NCI-H526 treated with DMSO at 0.1 percent for 48 hours (cell line): ENCODE measurements around the gene ENO2.
A peak's percentile ranks its signal among the peaks of the same experiment; 100 is the strongest.
"Not testable (repeated sequence)": the region's sequence is repeated elsewhere in the genome, so short reads cannot be mapped to it uniquely, and the experiment has no call there.

ENCODE experiments used
- DNase-seq: peaks from one replicate; lab custom pipeline; 2025; lab: John Stamatoyannopoulos, UW

The ENO2 gene

DNA sequence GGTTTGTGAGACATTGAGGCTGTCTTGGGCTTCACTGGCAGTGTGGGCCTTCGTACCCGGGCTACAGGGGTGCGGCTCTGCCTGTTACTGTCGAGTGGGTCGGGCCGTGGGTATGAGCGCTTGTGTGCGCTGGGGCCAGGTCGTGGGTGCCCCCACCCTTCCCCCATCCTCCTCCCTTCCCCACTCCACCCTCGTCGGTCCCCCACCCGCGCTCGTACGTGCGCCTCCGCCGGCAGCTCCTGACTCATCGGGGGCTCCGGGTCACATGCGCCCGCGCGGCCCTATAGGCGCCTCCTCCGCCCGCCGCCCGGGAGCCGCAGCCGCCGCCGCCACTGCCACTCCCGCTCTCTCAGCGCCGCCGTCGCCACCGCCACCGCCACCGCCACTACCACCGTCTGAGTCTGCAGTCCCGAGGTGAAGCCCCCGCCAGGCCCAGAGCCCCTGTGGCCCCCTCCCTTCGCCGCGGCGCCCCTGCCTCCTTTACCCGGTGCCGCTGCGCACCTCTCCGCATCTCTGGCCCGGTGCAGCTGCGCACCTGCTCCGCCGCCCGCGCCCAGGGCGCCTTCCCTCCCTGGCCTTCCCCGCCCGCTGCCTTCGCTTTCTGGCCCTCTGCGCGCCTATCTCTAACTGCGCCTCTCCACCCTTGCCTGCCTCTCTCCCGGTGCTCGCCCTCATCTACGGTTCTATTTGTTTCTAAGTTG, at the start of gene ENO2:
TSS of gene ENO2 (plus strand) at position 335 of the 701 bp plus-strand sequence. CDS start 1,253 bp downstream, outside the sequence.
- peak; percentile 52 for DNase-seq

DNA sequence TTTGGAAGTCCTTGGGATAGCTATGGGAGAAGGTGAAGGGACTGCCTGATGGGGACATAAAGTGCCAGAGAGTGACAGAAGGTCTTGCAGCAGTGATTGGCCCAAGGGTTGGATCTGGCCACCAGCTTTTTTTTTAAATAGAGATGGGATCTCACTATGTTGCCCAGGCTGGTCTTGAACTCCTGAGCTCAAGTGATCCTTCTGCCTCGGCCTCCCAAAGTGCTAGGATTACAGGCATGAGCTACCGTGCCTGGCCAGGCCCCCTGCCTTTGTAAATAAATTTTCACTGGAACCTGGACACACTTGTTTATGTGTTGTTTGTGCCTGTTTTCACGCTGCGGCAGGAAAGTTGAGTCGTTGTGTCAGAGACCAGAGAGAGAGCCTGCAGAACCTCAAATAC, 49.1 kb upstream of the ENO2 start:
- DNase-seq, result not testable (repeated sequence)

DNA sequence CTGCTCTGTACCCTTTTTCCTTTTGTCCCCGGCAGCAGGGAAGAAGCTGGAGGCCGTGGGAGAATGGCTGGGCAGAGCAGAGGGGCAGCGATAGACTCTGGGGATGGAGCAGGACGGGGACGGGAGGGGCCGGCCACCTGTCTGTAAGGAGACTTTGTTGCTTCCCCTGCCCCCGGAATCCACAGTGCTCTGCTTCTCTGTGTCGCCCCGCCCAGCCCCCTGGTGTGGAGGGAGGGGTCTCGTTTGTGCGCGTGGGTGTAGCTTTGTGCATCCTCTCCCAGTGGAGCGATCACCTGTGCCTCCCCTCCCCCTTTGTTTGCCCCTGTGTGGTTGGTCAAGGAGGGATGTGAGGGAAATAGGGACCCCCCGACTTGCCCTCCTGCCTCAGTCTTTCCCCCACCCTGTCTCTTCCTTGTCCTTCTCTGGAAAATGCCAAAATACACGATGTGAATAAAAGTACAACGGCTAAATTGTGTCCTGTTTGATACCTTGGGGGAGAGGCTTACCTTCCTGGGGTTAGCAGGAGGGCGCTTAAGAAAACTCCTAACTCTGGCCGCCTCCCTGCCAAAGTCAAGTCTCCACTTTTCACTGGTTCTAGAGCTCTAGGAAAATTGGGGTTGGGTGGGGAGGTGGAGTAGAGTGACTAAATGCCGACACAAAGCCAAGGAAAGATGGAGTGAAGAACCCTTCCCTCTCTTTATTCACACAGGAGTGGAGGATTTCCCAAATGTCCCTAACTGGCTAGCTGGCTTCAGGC, 48.0 kb upstream of the ENO2 start:
- no peak for DNase-seq

DNA sequence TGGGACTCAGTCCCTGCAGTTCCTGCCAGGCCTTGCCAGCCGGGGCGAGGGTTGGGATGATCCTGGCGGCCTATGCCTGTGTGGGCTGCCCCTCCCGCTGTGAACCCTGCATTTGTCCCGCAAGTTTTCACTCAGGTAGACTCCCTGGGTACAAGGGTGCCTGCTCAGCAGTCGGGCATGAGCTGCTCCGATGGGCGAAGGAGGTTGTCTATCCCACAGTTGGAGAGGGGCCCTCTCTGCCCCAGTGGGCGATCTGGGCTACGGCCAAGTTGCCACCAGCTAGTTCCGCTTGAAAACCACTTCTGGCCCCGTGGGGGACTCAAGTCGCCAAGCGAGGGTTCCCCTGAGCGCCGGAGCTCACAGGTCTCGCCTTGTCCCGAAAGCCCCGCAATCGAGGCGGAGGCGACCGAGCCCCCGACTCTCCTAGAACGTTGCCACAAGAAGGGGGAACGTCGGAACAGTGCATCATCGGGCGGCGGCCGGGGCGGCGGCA, 47.4 kb upstream of the ENO2 start:
- DNase-seq, result no peak

- peak; percentile 69 for DNase-seq
Measured at GRCh38 chr12:6867413-6868210, 46.8 kb upstream of the ENO2 start, which contains the start of gene TPI1. Gene TPI1 (plus strand): TSS chr12:6867531. CDS start chr12:6867567, 36 bp downstream.

DNA sequence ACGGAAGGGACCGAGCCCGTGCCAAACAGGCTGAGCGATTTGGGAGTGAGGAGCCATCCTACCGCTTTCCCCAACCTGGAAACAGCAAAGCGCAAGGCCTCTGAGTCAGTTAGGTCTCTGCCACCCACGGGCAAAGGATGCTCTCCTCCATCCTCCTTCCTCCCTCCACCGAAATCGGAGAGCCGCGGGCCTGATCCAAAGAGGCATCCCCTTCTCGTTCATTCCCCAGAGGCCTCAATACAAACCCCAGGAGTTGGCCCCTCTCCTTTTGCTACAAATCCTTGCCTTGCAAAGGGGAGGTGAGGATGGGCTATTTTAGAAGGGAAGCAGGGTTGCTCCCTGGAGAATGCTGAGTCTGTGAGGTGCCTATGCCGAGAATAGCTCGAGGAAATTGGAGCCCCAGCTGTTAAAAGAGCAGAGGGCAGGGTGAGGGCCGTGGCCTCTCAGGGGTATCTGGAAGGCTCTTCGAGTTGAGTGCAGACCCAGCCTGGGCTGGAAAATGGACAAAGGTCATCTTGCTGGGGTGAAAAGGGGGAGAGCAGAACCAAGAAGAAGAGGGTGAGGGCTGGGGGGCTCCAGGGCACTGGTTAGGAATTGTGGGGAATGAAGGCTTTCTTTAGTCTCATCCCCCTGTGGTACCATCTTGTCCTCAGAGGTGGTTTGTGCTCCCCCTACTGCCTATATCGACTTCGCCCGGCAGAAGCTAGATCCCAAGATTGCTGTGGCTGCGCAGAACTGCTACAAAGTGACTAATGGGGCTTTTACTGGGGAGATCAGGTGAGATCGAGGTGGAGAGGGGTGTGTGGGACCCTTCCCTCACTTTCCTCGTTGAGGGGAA, 46.0 kb upstream of the ENO2 start:
- DNase-seq, result no peak

DNA sequence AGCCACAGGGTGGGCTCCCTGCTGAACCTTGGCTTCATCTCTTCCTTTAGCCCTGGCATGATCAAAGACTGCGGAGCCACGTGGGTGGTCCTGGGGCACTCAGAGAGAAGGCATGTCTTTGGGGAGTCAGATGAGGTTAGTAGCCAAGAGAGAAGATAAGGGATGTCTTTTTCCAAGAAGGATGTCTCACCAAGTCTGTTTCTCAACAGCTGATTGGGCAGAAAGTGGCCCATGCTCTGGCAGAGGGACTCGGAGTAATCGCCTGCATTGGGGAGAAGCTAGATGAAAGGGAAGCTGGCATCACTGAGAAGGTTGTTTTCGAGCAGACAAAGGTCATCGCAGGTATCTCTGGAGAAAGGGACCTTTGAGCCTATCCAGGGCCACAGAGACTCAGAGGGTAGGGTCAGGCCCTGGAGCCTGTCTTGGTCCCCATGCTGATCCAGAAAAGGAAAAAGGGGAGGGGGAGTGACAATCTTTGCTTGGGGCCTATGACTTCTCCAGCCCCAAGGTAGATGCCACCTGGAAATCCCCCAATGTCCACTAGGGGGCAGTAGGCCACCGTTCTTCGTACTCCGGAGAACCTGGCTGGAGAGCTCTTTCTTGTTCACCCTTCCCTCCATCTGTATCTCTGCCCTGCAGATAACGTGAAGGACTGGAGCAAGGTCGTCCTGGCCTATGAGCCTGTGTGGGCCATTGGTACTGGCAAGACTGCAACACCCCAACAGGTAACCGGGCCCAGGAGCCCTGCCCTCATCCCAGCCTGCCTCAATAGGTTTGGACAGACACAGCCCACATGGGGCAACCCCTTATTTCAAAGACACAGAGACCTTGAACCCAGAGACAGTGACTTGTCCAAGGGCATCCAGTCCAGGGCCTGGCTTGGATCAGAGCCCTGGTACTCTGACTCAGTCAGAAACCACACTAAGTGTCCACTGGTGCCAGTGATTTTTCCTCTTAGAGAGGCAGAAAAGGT, 45.0 kb upstream of the ENO2 start:
- peak; percentile 64 for DNase-seq

DNA sequence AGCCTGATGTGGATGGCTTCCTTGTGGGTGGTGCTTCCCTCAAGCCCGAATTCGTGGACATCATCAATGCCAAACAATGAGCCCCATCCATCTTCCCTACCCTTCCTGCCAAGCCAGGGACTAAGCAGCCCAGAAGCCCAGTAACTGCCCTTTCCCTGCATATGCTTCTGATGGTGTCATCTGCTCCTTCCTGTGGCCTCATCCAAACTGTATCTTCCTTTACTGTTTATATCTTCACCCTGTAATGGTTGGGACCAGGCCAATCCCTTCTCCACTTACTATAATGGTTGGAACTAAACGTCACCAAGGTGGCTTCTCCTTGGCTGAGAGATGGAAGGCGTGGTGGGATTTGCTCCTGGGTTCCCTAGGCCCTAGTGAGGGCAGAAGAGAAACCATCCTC, 44.1 kb upstream of the ENO2 start:
- DNase-seq, result not testable (repeated sequence)

- peak; percentile 21 for DNase-seq
Measured at GRCh38 chr12:6871052-6871957, 43.1 kb upstream of the ENO2 start.

- no peak for DNase-seq
Measured at GRCh38 chr12:6872073-6873048, 42.0 kb upstream of the ENO2 start.

DNA sequence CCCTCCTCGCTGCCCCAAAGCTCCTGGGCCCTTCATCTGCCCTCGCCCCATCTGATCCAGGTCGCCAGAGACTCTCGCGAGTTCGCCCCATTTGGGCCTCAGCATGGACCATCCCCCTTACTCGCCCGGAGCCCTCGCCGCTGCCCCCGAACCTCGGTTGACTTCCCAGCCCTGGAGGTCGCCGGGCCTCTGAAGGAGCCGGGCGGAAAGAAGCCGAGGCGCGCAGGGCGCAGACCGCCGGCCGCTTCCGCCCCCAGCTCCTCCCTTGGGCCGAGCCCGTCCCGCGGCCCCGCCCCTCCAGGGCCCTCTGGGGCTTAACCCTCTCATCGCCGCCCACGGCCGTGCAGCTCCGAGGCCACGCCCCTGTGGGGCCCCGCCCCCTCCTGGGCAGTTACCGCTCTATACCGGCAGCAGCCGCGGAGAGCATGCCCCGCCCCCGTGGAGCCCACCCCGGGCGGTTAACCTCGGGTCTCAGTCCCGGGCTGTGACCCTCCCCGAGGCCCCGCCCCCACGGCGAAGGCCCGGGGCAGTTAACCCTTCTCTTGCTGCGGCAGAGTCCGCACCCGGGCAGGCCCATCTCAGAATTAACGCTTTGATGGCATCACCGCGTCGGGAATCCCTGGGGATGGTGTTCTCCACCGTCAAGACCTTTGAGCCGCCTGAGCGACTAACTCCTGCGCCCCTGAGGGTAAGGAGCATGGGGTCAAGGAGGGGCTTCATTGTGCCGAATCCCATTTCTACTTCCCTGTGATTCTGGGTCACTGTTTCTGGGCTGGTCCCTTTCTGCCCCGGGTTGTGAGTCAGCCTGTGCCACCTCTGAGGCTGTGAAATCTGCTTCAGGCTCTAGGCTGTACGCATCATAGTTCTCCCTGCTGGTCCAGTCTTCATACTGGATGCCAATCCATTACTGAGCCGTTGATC, 41.0 kb upstream of the ENO2 start, which contains the start of gene SPSB2:
TSS of gene SPSB2 (minus strand) at position 210 of the 921 bp plus-strand sequence. CDS start 402 bp downstream, outside the sequence.
- DNase-seq, result peak; percentile 93

DNA sequence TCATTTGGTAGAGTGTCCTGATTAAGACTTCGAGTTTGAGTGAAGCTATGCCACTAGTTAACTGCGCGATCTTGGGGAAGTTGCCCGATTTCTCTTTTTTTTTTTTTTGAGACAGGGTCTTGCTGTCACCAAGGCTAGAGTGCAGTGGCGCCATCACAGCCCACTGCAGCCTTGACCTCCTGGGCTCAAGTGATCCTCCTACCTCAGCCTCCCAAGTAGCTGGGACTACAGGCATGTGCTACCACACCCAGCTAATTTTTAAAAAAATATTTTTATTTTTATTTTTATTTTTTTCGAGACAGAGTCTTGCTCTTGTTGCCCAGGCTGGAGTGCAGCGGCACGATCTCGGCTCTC, 40.4 kb upstream of the ENO2 start:
- not testable (repeated sequence) for DNase-seq

DNA sequence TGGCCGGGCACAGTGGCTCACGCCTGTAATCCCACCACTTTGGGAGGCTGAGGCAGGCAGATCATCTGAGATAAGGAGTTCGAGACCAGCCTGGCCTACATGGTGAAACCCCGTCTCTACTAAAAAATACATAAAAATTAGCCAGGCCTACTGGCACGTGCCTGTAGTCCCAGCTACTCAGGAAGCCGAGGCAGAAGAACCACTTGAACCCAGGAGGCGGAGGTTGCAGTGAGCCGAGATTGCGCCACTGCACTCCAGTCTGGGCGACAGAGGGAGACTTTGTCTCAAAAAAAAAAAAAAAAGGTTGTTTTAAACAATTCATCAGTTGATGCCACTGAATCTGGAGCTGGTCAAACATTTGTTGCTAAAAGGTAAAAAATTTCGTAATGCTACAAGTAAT, 34.6 kb upstream of the ENO2 start:
- DNase-seq, result not testable (repeated sequence)

DNA sequence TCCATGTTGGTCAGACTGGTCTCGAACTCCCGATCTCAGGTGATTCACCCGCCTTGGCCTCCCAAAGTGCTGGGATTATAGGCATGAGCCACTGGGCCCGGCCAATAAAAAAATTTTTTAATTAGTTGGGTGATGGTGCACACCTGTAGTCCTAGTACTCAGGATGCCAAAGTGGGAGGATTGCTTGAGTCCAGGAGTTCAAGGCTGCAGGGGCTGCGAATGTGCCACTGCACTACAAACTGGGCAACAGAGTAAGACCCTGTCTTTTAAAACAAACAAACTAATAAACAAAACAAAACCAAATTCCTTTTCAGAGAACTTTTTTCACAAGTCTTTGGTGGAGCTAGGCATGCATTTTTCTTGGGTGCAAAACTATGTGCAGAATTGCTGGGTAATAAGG, 31.1 kb upstream of the ENO2 start:
- no peak for DNase-seq

DNA sequence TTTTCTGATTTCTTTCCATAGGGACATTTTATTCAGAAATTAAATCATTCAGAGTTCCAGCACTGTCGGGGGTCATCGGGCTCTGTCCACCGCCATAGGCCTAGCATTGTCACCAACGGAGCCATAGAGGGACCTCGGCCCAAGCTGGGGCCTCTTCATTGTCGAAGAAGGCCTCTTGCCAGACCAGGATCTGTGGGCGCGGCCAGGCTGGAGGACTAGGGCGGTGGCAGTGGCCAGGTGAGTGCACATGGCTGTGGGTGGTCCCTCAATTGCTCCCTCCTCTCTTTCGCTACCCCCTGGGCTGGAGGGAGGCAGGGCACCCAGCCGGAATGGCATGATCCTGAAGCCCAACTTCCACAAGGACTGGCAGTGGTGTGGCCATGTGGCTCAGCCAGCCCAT, 30.7 kb upstream of the ENO2 start:
- DNase-seq, result no peak

- no peak for DNase-seq
Measured at GRCh38 chr12:6884539-6884938, 29.8 kb upstream of the ENO2 start.
